ENCODE results near the gene ILRUN. TPM values are rescaled to one million over a fixed set of nuclear protein-coding genes. Genes with fewer than 3 reads are reported as not detected.

ILRUN gene
- polyA plus RNA-seq, 1 donor (not counting 4 experiments of a cell fraction or from before 2014, with no cell fraction given): 64.1 TPM

DNA sequence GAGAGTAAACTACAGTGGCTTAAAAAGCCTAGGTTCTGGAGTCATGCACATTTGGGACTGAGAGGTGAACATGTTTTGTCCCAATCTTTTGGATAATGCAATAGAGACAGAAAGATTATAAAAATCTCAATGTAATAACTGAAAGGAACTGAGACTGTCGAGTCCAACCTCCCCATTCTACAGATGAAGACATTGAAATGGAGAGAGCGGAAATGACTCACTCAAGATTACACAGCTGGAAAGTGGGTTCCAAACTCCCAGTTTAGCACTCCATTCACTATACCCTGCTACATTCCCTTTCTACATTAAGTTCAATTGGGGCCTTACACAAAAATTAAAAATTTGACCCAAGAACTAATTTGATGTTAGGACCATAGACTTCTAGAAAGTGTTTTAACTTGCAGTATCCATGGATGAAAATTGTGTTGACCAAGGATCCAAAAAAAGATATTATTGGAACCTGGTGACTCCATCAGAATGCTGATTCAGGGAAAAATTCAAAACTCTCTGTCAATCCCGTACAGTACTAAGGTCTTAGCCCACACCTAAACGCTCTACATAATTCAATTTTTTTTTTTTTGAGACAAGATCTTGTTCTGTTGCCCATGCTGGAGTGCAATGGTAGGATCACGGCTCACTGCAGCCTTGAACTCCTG is 1.5 kb upstream of the ILRUN start:
- Histone ChIP-seq H3K4me2 (ENCODE audit: control insufficient read depth, extremely low read depth, insufficient read depth, low read depth, low read length) (no peak overlapping the region), H3K9me3 (ENCODE audit: control insufficient read depth, low read depth, low read length) (no peaks in the 10 kb centered on the region), H3K27me3 (ENCODE audit: control insufficient read depth, extremely low read depth, insufficient read depth, low read length) (no peaks in the 10 kb centered on the region), H3K9ac (ENCODE audit: control insufficient read depth, extremely low read depth, insufficient read depth, low read length) (no peak overlapping the region), H3K4me3 (ENCODE audit: control insufficient read depth in 2 of 3, extremely low read depth in 1 of 3, insufficient read depth in 2 of 3, low read depth in 1 of 3, low read length in 3 of 3) (no peak overlapping the region), H3K4me1 (ENCODE audit: control insufficient read depth, extremely low read depth, insufficient read depth, low read length) (peaks cover 9% of the 10 kb centered on the region), H4K20me1 (ENCODE audit: control insufficient read depth, extremely low read depth, insufficient read depth, low read length) (peaks cover 2% of the 10 kb centered on the region), H3K9me1 (ENCODE audit: control insufficient read depth, extremely low read depth, insufficient read depth, low read length) (no peaks in the 10 kb centered on the region), H3K79me2 (ENCODE audit: control insufficient read depth, insufficient read depth, low read length) (peaks cover 35% of the 10 kb centered on the region), H3K27ac (ENCODE audit: control insufficient read depth, insufficient read depth, low read length) (no peak overlapping the region), H3K36me3 (ENCODE audit: control insufficient read depth in 2 of 2, extremely low read depth in 1 of 2, insufficient read depth in 2 of 2, low read length in 2 of 2) (no peaks in the 10 kb centered on the region), H2AFZ (ENCODE audit: control insufficient read depth, low read length) (no peak overlapping the region)
- dilution Hi-C loops (cut with MboI; ENCODE audit: extremely low pct_ligation_motif_present, low sequenced_read_pairs): no loop called here
- TF ChIP-seq EZH2 (IDR thresholded peaks at IDR 0.05; ENCODE audit: low read length): no peak
- TF ChIP-seq, protein P1, sequence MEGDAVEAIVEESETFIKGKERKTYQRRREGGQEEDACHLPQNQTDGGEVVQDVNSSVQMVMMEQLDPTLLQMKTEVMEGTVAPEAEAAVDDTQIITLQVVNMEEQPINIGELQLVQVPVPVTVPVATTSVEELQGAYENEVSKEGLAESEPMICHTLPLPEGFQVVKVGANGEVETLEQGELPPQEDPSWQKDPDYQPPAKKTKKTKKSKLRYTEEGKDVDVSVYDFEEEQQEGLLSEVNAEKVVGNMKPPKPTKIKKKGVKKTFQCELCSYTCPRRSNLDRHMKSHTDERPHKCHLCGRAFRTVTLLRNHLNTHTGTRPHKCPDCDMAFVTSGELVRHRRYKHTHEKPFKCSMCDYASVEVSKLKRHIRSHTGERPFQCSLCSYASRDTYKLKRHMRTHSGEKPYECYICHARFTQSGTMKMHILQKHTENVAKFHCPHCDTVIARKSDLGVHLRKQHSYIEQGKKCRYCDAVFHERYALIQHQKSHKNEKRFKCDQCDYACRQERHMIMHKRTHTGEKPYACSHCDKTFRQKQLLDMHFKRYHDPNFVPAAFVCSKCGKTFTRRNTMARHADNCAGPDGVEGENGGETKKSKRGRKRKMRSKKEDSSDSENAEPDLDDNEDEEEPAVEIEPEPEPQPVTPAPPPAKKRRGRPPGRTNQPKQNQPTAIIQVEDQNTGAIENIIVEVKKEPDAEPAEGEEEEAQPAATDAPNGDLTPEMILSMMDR (optimal IDR thresholded peaks at IDR 0.05 in 1 of 3, IDR thresholded peaks at IDR 0.05 in 1 of 3, conservative IDR thresholded peaks at IDR 0.05 in 1 of 3; ENCODE audit: extremely low read depth in 1 of 3, insufficient read depth in 2 of 3, low read length in 3 of 3): no peak
- FAIRE-seq (no peak), DNase-seq (ENCODE audit: low read depth, low spot score) (no peak)

DNA sequence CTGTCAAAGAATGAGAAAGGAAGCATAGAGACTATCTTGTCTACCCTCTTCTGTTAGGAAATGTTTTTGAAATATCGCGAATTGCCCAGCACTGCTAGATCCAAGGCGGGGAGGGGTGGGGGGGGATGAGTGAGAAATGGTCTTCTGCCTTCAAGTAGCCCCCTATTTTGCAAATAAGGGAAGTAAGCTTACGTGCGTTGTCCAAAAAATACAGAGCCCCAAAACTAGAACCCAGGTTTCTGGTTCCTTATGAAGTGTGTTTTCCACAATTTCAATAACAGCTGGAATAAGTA is 923 bp upstream of the ILRUN start:
- no peak for FAIRE-seq
- DNase-seq (ENCODE audit: low read depth, low spot score): no peak
- Histone ChIP-seq H3K9me1 (ENCODE audit: control insufficient read depth, extremely low read depth, insufficient read depth, low read length) (no peaks in the 10 kb centered on the region), H3K9ac (ENCODE audit: control insufficient read depth, extremely low read depth, insufficient read depth, low read length) (peak overlapping the region; percentile 51), H3K27me3 (ENCODE audit: control insufficient read depth, extremely low read depth, insufficient read depth, low read length) (no peaks in the 10 kb centered on the region), H3K4me2 (ENCODE audit: control insufficient read depth, extremely low read depth, insufficient read depth, low read depth, low read length) (peak overlapping the region; percentile 79), H3K4me1 (ENCODE audit: control insufficient read depth, extremely low read depth, insufficient read depth, low read length) (peaks cover 10% of the 10 kb centered on the region), H3K36me3 (ENCODE audit: control insufficient read depth in 2 of 2, extremely low read depth in 1 of 2, insufficient read depth in 2 of 2, low read length in 2 of 2) (no peaks in the 10 kb centered on the region), H4K20me1 (ENCODE audit: control insufficient read depth, extremely low read depth, insufficient read depth, low read length) (peaks cover 2% of the 10 kb centered on the region), H2AFZ (ENCODE audit: control insufficient read depth, low read length) (peak overlapping the region; percentile 47), H3K27ac (ENCODE audit: control insufficient read depth, insufficient read depth, low read length) (peak overlapping the region; percentile 50), H3K79me2 (ENCODE audit: control insufficient read depth, insufficient read depth, low read length) (peaks cover 41% of the 10 kb centered on the region), H3K4me3 (ENCODE audit: control insufficient read depth in 2 of 3, extremely low read depth in 1 of 3, insufficient read depth in 2 of 3, low read depth in 1 of 3, low read length in 3 of 3) (peak overlapping the region; percentile 75 to 99 (median 80)), H3K9me3 (ENCODE audit: control insufficient read depth, low read depth, low read length) (no peaks in the 10 kb centered on the region)
- dilution Hi-C loops (cut with MboI; ENCODE audit: extremely low pct_ligation_motif_present, low sequenced_read_pairs): no loop called here
- no peak for TF ChIP-seq EZH2 (IDR thresholded peaks at IDR 0.05; ENCODE audit: low read length)
- TF ChIP-seq, protein P1 (optimal IDR thresholded peaks at IDR 0.05 in 1 of 3, IDR thresholded peaks at IDR 0.05 in 1 of 3, conservative IDR thresholded peaks at IDR 0.05 in 1 of 3; ENCODE audit: extremely low read depth in 1 of 3, insufficient read depth in 2 of 3, low read length in 3 of 3): no peak
